WTC11 (cell line): ENCODE results near the gene B4GALT3. TPM values are rescaled to one million over a fixed set of nuclear protein-coding genes. Genes with fewer than 3 reads are reported as not detected.

ENCODE experiments used
- ATAC-seq: fragments of 200-7000 bp; cut with Tn5 transposase; 2 replicates; pipeline ENCODE4 v1.10.0; 2021; ENCODE audit warnings: mild to moderate bottlenecking, moderate library complexity
- CTCF ChIA-PET: fragments of 300-600 bp; sonication (Branson Sonifier 250); formaldehyde crosslinking; loops from one replicate; lab custom pipeline; 2021; ENCODE audit warnings: antibody characterized with exemption; lab: Charles Lee
- POLR2A ChIA-PET: fragments of 350-600 bp; sonication (Branson Sonifier 250); formaldehyde crosslinking; loops from one replicate; lab custom pipeline; 2021; ENCODE audit warnings: antibody characterized with exemption; lab: Charles Lee
- DNase-seq: peaks from one replicate; pipeline ENCODE4 v3.0.0; 2021; ENCODE audit warnings: low spot score
- H3K27ac Mint-ChIP-seq: 2 replicates; pipeline ENCODE4 v1.8.0; 2021; ENCODE audit warnings: mixed read lengths
- H3K27me3 Mint-ChIP-seq: 2 replicates; pipeline ENCODE4 v1.8.0; 2021; ENCODE audit warnings: low read depth, mild to moderate bottlenecking, moderate library complexity, mixed read lengths
- H3K36me3 Mint-ChIP-seq: 2 replicates; pipeline ENCODE4 v1.8.0; 2021; ENCODE audit warnings: mixed read lengths
- H3K4me1 Mint-ChIP-seq: 2 replicates; pipeline ENCODE4 v1.8.0; 2022; ENCODE audit warnings: mixed read lengths
- H3K4me3 Mint-ChIP-seq: 2 replicates; pipeline ENCODE4 v1.8.0; 2021; ENCODE audit warnings: mild to moderate bottlenecking, moderate library complexity, mixed read lengths
- H3K9me3 Mint-ChIP-seq: 2 replicates; pipeline ENCODE4 v1.8.0; 2021; ENCODE audit warnings: mixed read lengths
- CBFB ChIP-seq: sonication (generic); formaldehyde crosslinking; IDR thresholded peaks from 2 replicates; pipeline ENCODE4 v1.8.1; 2022; ENCODE audit warnings: mild to moderate bottlenecking, low read depth, missing genetic modification reagents
- CDX4 ChIP-seq: fragments of 250-450 bp; sonication (Bioruptor Pico); IDR thresholded peaks from 2 replicates; pipeline ENCODE4 v1.9.0; 2021; ENCODE audit warnings: moderate library complexity, mild to moderate bottlenecking, inconsistent platforms, borderline replicate concordance
- CREM ChIP-seq: sonication (generic); formaldehyde crosslinking; IDR thresholded peaks from 2 replicates; pipeline ENCODE4 v1.8.1; 2022; ENCODE audit warnings: mild to moderate bottlenecking, missing genetic modification reagents, moderate library complexity
- CTCF ChIP-seq: fragments of 200-600 bp; IDR thresholded peaks from 2 replicates; pipeline ENCODE4 v1.8.0; 2022; ENCODE audit warnings: antibody characterized with exemption
- GTF2I ChIP-seq: fragments of 250-450 bp; sonication (Bioruptor Pico); conservative IDR thresholded peaks from 2 replicates; pipeline ENCODE4 v1.4.0; 2021; ENCODE audit warnings: mild to moderate bottlenecking
- NR3C1 ChIP-seq: sonication (generic); formaldehyde crosslinking; conservative IDR thresholded peaks from 2 replicates; pipeline ENCODE4 v1.8.1; 2023; ENCODE audit warnings: low read depth, mild to moderate bottlenecking, missing genetic modification reagents
- PREB ChIP-seq: sonication (generic); formaldehyde crosslinking; IDR thresholded peaks from 2 replicates; pipeline ENCODE4 v1.8.1; 2022; ENCODE audit warnings: mild to moderate bottlenecking, missing genetic modification reagents, moderate library complexity, borderline replicate concordance
- RORB ChIP-seq: fragments of 250-450 bp; sonication (Bioruptor Pico); IDR thresholded peaks from 2 replicates; pipeline ENCODE4 v1.9.0; 2021; ENCODE audit warnings: mild to moderate bottlenecking
- SMAD3 ChIP-seq: sonication (generic); formaldehyde crosslinking; IDR thresholded peaks from 2 replicates; pipeline ENCODE4 v1.8.0; 2022; ENCODE audit warnings: missing genetic modification reagents, mild to moderate bottlenecking, borderline replicate concordance
- ZNF138 ChIP-seq: sonication (generic); formaldehyde crosslinking; conservative IDR thresholded peaks from 2 replicates; pipeline ENCODE4 v1.8.1; 2022; ENCODE audit warnings: mild to moderate bottlenecking, moderate library complexity, missing genetic modification reagents
- ZNF416 ChIP-seq: fragments of 250-450 bp; sonication (Bioruptor Pico); IDR thresholded peaks from 2 replicates; pipeline ENCODE4 v1.9.0; 2021; ENCODE audit warnings: mild to moderate bottlenecking, inconsistent platforms
- ZNF532 ChIP-seq: fragments of 250-450 bp; sonication (Bioruptor Pico); IDR thresholded peaks from 2 replicates; pipeline ENCODE4 v1.9.0; 2021; ENCODE audit warnings: mild to moderate bottlenecking, borderline replicate concordance
- ZNF671 ChIP-seq: fragments of 250-450 bp; sonication (Bioruptor Pico); IDR thresholded peaks from 2 replicates; pipeline ENCODE4 v1.8.0; 2021; ENCODE audit warnings: mild to moderate bottlenecking
- total RNA-seq: library from RNA; stranded (reverse); gene quantifications from 3 replicates; pipeline ENCODE4 v1.2.3, GENCODE V29; 2021
- TF ChIP-seq, protein P1 (sequence below): sonication (generic); formaldehyde crosslinking; IDR thresholded peaks from 2 replicates; pipeline ENCODE4 v1.8.1; 2022; ENCODE audit warnings: mild to moderate bottlenecking, moderate library complexity, missing genetic modification reagents
- TF ChIP-seq, protein P2 (sequence below): fragments of 250-450 bp; sonication (Bioruptor Pico); IDR thresholded peaks from 2 replicates; pipeline ENCODE4 v2.1.2; 2022; ENCODE audit warnings: mild to moderate bottlenecking, moderate library complexity
- TF ChIP-seq, protein P3 (sequence below): sonication (generic); formaldehyde crosslinking; IDR thresholded peaks from 2 replicates; pipeline ENCODE4 v1.8.0; 2022; ENCODE audit warnings: mild to moderate bottlenecking, missing genetic modification reagents

B4GALT3 gene
- total RNA-seq, 1 experiment from 2014 or later: 40.1 TPM

- ChIA-PET POLR2A (no interaction called here), CTCF (interaction anchor here (0.6 to 4.0 kb wide), 6 partner anchors 14 to 160 kb away, joined by 4 to 18 read pairs (median 5); partner anchors contain the start of genes NDUFS2 and PCP4L1)
- H3K9me3 Mint-ChIP-seq: no peaks in the 10 kb centered on the region
- H3K4me1 Mint-ChIP-seq: peaks cover 46% of the 10 kb centered on the region
- no peak overlapping the region for H3K4me3 Mint-ChIP-seq
- DNase-seq (no peak), ATAC-seq (no peak)
- H3K27me3 Mint-ChIP-seq: no peaks in the 10 kb centered on the region
- peaks cover under 1% of the 10 kb centered on the region; the same call in 1 of the 2 replicates for H3K36me3 Mint-ChIP-seq
- TF ChIP-seq NR3C1 (CRISPR knock-in tag): no peak
- TF ChIP-seq, all 79 proteins: peak for 0
- no peak overlapping the region for H3K27ac Mint-ChIP-seq
Observed at GRCh38 chr1:161222175-161223019, 45.1 kb upstream of the B4GALT3 start.

DNA sequence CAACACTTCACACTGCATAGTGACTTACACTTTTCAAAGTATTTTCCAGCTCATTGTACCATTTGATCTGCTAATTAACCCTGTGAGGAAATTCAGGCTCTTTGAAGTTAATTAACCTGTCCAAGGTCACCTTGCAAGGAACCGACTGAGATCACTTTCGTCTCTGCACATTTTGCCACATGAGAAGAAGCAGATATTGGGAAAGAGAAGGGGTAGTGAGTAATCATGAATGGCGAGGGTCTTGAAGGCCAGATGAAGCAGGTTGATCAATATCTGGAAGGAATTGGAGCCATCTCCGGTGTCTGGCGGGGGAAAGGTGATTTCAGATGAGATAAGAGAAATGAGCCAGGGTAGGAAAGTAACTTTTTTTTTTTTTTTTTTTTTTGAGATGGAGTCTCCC lies 42.7 kb upstream of the B4GALT3 start:
- Mint-ChIP-seq H3K36me3 (peaks cover 3% of the 10 kb centered on the region), H3K4me1 (peaks cover 39% of the 10 kb centered on the region), H3K9me3 (no peaks in the 10 kb centered on the region), H3K4me3 (no peak overlapping the region), H3K27me3 (no peaks in the 10 kb centered on the region), H3K27ac (no peak overlapping the region; the same call in 1 of the 2 replicates)
- ATAC-seq (no peak), DNase-seq (no peak)
- TF ChIP-seq ZNF671 (CRISPR knock-in tag): no peak
- TF ChIP-seq, protein P1, sequence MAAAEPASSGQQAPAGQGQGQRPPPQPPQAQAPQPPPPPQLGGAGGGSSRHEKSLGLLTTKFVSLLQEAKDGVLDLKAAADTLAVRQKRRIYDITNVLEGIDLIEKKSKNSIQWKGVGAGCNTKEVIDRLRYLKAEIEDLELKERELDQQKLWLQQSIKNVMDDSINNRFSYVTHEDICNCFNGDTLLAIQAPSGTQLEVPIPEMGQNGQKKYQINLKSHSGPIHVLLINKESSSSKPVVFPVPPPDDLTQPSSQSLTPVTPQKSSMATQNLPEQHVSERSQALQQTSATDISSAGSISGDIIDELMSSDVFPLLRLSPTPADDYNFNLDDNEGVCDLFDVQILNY (CRISPR knock-in tag): no peak
- TF ChIP-seq CREM (CRISPR knock-in tag): no peak
- TF ChIP-seq CBFB (CRISPR knock-in tag): no peak
- TF ChIP-seq ZNF416 (CRISPR knock-in tag): no peak
- TF ChIP-seq RORB (CRISPR knock-in tag): no peak
- CTCF ChIA-PET: interaction anchor here (0.6 to 4.0 kb wide), 4 partner anchors 18 to 86 kb away, joined by 3 to 18 read pairs (median 4); partner anchors contain the start of genes ADAMTS4 and NDUFS2
- POLR2A ChIA-PET: no interaction called here

- CTCF ChIA-PET: interaction anchor here (0.9 to 1.4 kb wide), 5 partner anchors 7 to 163 kb away, joined by 3 to 6 read pairs (median 3); partner anchors contain the start of gene ADAMTS4
Observed at GRCh38 chr1:161219078-161219892, 42.0 kb upstream of the B4GALT3 start.

More at GRCh38 chr1:161219078-161219892, 42.0 kb upstream of the B4GALT3 start:
- peaks cover 8% of the 10 kb centered on the region for H3K36me3 Mint-ChIP-seq
- peaks cover 38% of the 10 kb centered on the region for H3K4me1 Mint-ChIP-seq
- POLR2A ChIA-PET: no interaction called here
- H3K27me3 Mint-ChIP-seq: no peaks in the 10 kb centered on the region
- H3K9me3 Mint-ChIP-seq: no peaks in the 10 kb centered on the region
- TF ChIP-seq CDX4 (CRISPR knock-in tag): no peak
- TF ChIP-seq ZNF532 (CRISPR knock-in tag): no peak
- TF ChIP-seq, protein P2, sequence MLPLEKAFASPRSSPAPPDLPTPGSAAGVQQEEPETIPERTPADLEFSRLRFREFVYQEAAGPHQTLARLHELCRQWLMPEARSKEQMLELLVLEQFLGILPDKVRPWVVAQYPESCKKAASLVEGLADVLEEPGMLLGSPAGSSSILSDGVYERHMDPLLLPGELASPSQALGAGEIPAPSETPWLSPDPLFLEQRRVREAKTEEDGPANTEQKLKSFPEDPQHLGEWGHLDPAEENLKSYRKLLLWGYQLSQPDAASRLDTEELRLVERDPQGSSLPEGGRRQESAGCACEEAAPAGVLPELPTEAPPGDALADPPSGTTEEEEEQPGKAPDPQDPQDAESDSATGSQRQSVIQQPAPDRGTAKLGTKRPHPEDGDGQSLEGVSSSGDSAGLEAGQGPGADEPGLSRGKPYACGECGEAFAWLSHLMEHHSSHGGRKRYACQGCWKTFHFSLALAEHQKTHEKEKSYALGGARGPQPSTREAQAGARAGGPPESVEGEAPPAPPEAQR (CRISPR knock-in tag): no peak
- TF ChIP-seq CREM (CRISPR knock-in tag): no peak
- TF ChIP-seq, protein P3, sequence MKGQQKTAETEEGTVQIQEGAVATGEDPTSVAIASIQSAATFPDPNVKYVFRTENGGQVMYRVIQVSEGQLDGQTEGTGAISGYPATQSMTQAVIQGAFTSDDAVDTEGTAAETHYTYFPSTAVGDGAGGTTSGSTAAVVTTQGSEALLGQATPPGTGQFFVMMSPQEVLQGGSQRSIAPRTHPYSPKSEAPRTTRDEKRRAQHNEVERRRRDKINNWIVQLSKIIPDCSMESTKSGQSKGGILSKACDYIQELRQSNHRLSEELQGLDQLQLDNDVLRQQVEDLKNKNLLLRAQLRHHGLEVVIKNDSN (CRISPR knock-in tag): no peak
- no peak for TF ChIP-seq PREB
- no peak for TF ChIP-seq CTCF
- TF ChIP-seq GTF2I: no peak
- no peak for TF ChIP-seq ZNF138 (CRISPR knock-in tag)
- no peak for TF ChIP-seq SMAD3 (CRISPR knock-in tag)
- no peak overlapping the region for H3K27ac Mint-ChIP-seq
- no peak overlapping the region for H3K4me3 Mint-ChIP-seq
- ATAC-seq: no peak
- DNase-seq: no peak
